Activated naive CD4-positive, alpha-beta T cell treated with anti-CD3 and anti-CD28 coated beads, Interleukin-2, amount 50 U/mL, for 72 hours (primary cell): ENCODE measurements around the gene IPP. TPM values are rescaled to one million over a fixed set of nuclear protein-coding genes. Genes with fewer than 3 reads are reported as not detected.

Experiments
- ATAC-seq, 2 donors: fragments of 150-1000 bp; cut with Tn5 transposase; 2 replicates each; pipeline ENCODE4 v1.10.0; 2021; ENCODE audit warnings: mild to moderate bottlenecking in 2 of 2, moderate library complexity in 2 of 2
- DNase-seq, 2 donors: peaks; one replicate each; pipeline ENCODE4 v3.0.0; 2021 to 2022; ENCODE audit warnings: low spot score in 2 of 2
- H3K27ac Mint-ChIP-seq, 2 donors: one replicate each; pipeline ENCODE4 v1.8.0; 2022; ENCODE audit warnings: mild to moderate bottlenecking in 2 of 2, mixed read lengths in 2 of 2
- H3K36me3 Mint-ChIP-seq, 2 donors: one replicate each; pipeline ENCODE4 v1.8.0; 2022; ENCODE audit warnings: mixed read lengths in 2 of 2
- H3K9me3 Mint-ChIP-seq, 2 donors: one replicate each; pipeline ENCODE4 v1.8.0; 2022; ENCODE audit warnings: mixed read lengths in 2 of 2
- total RNA-seq, 2 donors: library from RNA; stranded (reverse); gene quantifications; one replicate each; pipeline ENCODE4 v1.2.3, GENCODE V29; 2022

IPP gene
- total RNA-seq: 10 to 100 TPM; 13.8 to 16.3 TPM

GRCh38 chr1:45750298-45751038 is at the start of gene IPP:
Gene IPP (minus strand): TSS chr1:45750653. CDS start chr1:45746411, 4,242 bp downstream.
- Mint-ChIP-seq H3K36me3 (peaks cover 11 to 22% of the 10 kb centered on the region in 2 donors), H3K27ac (peak within 1 kb of the TSS; percentile 98), H3K9me3 (peaks cover 8 to 19% of the 10 kb centered on the region in 2 donors)
- ATAC-seq (peak; percentile 98 to 99), DNase-seq (peak; percentile 97 to 98)

- Mint-ChIP-seq H3K36me3 (no peaks in the 10 kb centered on the region), H3K27ac (no peak overlapping the region), H3K9me3 (no peaks in the 10 kb centered on the region)
- no peak for ATAC-seq
- DNase-seq: no peak
These were observed 46.5 kb upstream of the IPP start for GRCh38 chr1:45796946-45797345.

DNA sequence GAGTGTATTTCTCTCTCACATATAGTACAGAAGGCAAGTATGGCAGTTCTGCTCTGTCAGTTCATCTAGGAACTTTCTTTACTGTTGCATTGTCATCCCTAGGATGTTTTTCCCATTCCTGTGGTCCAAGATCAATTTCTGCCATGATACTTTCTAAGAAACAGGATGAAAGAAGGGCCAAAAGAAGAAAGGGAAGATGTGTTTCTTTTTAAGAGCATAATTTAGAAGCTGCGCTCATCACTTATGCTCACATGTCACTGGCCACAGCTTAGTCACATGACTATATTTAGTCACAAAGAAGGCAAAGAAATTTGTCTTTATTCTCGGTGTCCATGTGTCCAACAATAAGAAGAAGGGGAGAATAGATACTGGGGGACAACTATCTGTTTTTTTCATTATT is 45.9 kb upstream of the IPP start:
- Mint-ChIP-seq H3K9me3 (no peaks in the 10 kb centered on the region), H3K27ac (no peak overlapping the region), H3K36me3 (no peaks in the 10 kb centered on the region)
- ATAC-seq (no peak), DNase-seq (no peak)

GRCh38 chr1:45793942-45794604 is 43.6 kb upstream of the IPP start:
- no peak overlapping the region for H3K27ac Mint-ChIP-seq
- ATAC-seq (no peak), DNase-seq (no peak)
- no peaks in the 10 kb centered on the region for H3K9me3 Mint-ChIP-seq
- H3K36me3 Mint-ChIP-seq: no peaks in the 10 kb centered on the region

DNA sequence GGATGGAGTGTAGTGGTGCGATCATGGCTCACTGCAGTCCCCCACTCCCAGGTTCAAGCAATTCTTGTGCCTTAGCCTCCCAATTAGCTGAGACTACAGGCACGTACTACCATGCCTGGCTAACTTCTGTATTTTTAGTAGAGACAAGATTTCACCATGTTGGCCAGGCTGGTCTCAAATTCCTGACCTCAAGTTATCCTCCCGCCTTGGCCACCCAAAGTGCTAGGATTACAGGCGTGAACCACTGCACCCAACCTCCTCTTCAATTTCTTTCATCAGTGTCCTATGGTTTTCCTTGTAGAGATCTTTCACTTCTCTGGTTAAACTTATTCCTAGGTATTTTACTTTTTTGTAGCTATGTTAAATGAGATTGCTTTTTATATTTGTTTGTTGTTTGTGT is 42.3 kb upstream of the IPP start:
- H3K27ac Mint-ChIP-seq: no peak overlapping the region
- ATAC-seq: no peak

GRCh38 chr1:45789601-45790000 is 39.1 kb upstream of the IPP start:
- ATAC-seq (no peak), DNase-seq (no peak)
- H3K9me3 Mint-ChIP-seq: no peaks in the 10 kb centered on the region

More for the DNA sequence above, 42.3 kb upstream of the IPP start:
- Mint-ChIP-seq H3K9me3 (no peaks in the 10 kb centered on the region), H3K36me3 (no peaks in the 10 kb centered on the region)
- no peak for DNase-seq

GRCh38 chr1:45787905-45788304 is 37.5 kb upstream of the IPP start:
- Mint-ChIP-seq H3K9me3 (no peaks in the 10 kb centered on the region), H3K36me3 (no peaks in the 10 kb centered on the region), H3K27ac (no peak overlapping the region)
- ATAC-seq (no peak), DNase-seq (no peak)

More at GRCh38 chr1:45789601-45790000, 39.1 kb upstream of the IPP start:
- Mint-ChIP-seq H3K27ac (no peak overlapping the region), H3K36me3 (no peaks in the 10 kb centered on the region)

- Mint-ChIP-seq H3K36me3 (no peaks in the 10 kb centered on the region), H3K9me3 (no peaks in the 10 kb centered on the region), H3K27ac (no peak overlapping the region)
- ATAC-seq (peak; percentile 94 to 100), DNase-seq (peak in 1 of 2 donors; percentile 10)
These were observed 35.1 kb upstream of the IPP start for GRCh38 chr1:45785583-45785982.

- no peaks in the 10 kb centered on the region for H3K36me3 Mint-ChIP-seq
- DNase-seq (no peak), ATAC-seq (no peak)
- H3K9me3 Mint-ChIP-seq: no peaks in the 10 kb centered on the region
- no peak overlapping the region for H3K27ac Mint-ChIP-seq
These were observed 25.3 kb upstream of the IPP start for GRCh38 chr1:45775794-45776193.

- Mint-ChIP-seq H3K36me3 (no peaks in the 10 kb centered on the region), H3K27ac (no peak overlapping the region), H3K9me3 (no peaks in the 10 kb centered on the region)
- DNase-seq: no peak
- no peak for ATAC-seq
These were observed 22.5 kb upstream of the IPP start for GRCh38 chr1:45772971-45773370.

- ATAC-seq (no peak), DNase-seq (no peak)
- H3K36me3 Mint-ChIP-seq: no peaks in the 10 kb centered on the region
- H3K9me3 Mint-ChIP-seq: no peaks in the 10 kb centered on the region
- H3K27ac Mint-ChIP-seq: no peak overlapping the region
These were observed 18.9 kb upstream of the IPP start for GRCh38 chr1:45769261-45769932.

- no peaks in the 10 kb centered on the region for H3K9me3 Mint-ChIP-seq
- ATAC-seq: no peak
These were observed 16.6 kb upstream of the IPP start for GRCh38 chr1:45767035-45767434.

DNA sequence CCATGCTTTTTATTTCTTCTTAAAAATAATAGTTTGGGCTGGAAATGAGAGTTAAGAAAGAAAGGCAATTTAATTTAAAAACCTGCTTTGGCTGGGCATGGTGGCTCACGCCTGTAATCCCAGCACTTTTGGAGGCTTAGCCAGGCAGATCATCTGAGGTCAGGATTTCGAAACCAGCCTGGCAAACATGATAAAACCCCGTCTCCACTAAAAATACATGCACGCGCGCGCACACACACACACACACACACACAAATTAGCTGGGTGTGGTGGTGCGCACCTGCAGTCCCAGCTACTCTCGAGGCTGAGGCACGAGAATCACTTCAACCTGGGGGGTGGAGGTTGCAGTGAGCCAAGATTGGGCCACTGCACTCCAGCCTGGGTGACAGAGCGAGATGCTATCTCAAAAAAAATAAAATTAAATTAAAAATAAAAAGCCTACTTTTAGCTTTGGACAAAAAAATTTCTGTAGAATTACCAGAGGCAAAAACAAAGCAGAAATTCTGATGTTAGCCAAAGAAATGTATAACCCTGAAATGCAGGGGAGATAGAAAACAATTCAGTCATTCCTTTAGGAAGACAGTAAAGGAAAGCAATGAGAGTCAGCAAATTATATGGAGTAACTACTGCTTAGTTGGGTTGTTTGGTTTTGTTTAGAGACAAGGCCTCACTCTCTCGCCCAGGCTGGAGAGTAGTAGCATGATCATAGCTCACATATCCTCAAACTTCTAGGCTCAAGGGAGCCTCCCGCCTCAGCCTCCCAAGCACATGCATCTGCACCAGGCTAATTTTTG is 15.7 kb upstream of the IPP start:
- no peaks in the 10 kb centered on the region for H3K9me3 Mint-ChIP-seq
- DNase-seq (no peak), ATAC-seq (no peak)
- no peak overlapping the region for H3K27ac Mint-ChIP-seq
- H3K36me3 Mint-ChIP-seq: no peaks in the 10 kb centered on the region

More at GRCh38 chr1:45767035-45767434, 16.6 kb upstream of the IPP start:
- DNase-seq: no peak
- H3K36me3 Mint-ChIP-seq: no peaks in the 10 kb centered on the region
- H3K27ac Mint-ChIP-seq: no peak overlapping the region

DNA sequence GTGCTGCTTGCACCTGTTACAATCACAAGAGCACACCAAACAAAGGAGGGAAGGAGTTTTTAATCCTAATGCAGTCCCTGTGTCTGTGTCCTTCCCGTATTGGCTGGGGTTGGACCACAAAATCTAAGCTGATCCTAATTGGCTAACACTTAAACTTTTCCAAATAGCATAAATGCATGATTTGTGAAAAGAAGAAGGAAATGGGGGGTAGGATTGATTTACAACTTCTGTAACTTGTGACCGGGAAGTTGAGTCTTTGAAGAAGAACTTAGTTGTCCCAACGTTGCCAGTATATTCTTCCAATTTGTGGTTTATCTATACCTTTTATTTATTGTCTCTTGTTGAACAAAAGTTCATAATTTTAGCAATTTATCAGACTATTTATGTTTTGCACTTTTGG is 11.8 kb upstream of the IPP start:
- ATAC-seq: no peak
- Mint-ChIP-seq H3K27ac (no peak overlapping the region), H3K36me3 (no peaks in the 10 kb centered on the region), H3K9me3 (no peaks in the 10 kb centered on the region)
- no peak for DNase-seq

DNA sequence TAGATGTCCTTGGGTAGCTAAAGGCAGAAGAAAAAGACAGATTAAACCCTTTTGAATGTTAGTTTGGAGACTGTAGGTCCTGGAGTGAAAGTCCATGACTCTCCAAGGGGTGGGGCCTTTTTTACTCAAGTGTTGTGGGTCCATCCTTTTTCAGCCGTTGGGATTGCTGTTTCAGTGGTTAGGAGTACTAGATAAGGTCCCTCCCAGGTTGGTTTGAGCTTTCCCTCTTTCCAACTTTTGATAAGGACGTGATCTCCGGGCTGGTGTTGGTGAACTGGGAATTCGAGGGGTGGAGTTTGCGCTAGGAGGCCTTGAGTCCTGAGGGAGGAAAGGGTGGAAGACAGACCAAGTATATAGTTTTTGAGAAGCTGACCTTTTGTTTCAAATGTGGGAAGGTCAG is 5.2 kb upstream of the IPP start:
- DNase-seq: no peak

GRCh38 chr1:45753248-45754037 is 3.0 kb upstream of the IPP start:
- DNase-seq (no peak), ATAC-seq (no peak)

More for the DNA sequence above, 5.2 kb upstream of the IPP start:
- no peak for ATAC-seq
- H3K9me3 Mint-ChIP-seq: peaks cover 8 to 19% of the 10 kb centered on the region in 2 donors
- H3K27ac Mint-ChIP-seq: no peak overlapping the region
- H3K36me3 Mint-ChIP-seq: peaks cover 0 to 18% of the 10 kb centered on the region in 2 donors

More at GRCh38 chr1:45753248-45754037, 3.0 kb upstream of the IPP start:
- Mint-ChIP-seq H3K9me3 (peaks cover 8 to 19% of the 10 kb centered on the region in 2 donors), H3K36me3 (peaks cover 7 to 22% of the 10 kb centered on the region in 2 donors), H3K27ac (no peak overlapping the region)
